NCI-H526 (cell line): ENCODE data around the gene METTL1.
"Not testable (repeated sequence)": the region's sequence is repeated elsewhere in the genome, so short reads cannot be mapped to it uniquely, and the experiment has no call there.

Experiments used
- DNase-seq, 2 experiments: peaks; one replicate each; lab custom pipeline; 2025; lab: John Stamatoyannopoulos, UW

METTL1 gene

GRCh38 chr12:57724003-57724935 lies 47.6 kb downstream of the METTL1 start:
- DNase-seq: no peak

GRCh38 chr12:57723630-57723962 lies 48.3 kb downstream of the METTL1 start:
- no peak for DNase-seq

- DNase-seq: no peak
These were observed 48.9 kb downstream of the METTL1 start for GRCh38 chr12:57722716-57723629.

- not testable (repeated sequence) for DNase-seq
These were observed 49.9 kb downstream of the METTL1 start for GRCh38 chr12:57721846-57722608.

GRCh38 chr12:57720606-57721595 lies 51.0 kb downstream of the METTL1 start:
- DNase-seq: no peak

GRCh38 chr12:57719777-57720605 lies 51.9 kb downstream of the METTL1 start:
- DNase-seq: no peak

GRCh38 chr12:57718641-57719528 lies 53.0 kb downstream of the METTL1 start:
- no peak for DNase-seq
